ENCODE measurements around the gene EGR2. TPM values are rescaled to one million over a fixed set of nuclear protein-coding genes. Genes with fewer than 3 reads are reported as not detected.

EGR2 gene
- total RNA-seq, 1 donor from 2014 or later = 16.9 TPM

DNA sequence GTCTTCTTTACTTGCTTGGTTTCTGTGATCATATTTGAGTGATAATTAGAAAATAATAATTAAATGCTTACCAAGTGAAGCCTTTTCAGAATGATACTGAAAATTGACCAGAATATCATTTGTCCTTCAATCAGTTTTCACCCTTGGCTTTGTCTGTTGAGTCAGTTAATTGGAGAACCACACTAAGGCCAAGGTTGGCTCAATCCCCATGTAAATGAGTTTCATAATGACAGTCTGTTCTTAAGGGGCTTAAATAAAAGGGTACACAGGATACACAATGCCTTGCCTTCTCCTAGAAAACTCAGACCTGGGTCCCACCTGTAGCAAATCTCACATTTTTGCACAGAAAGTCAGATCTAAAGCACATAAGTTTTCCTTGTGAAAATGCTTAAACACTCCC, 31.3 kb upstream of the EGR2 start:
- H3K36me3 Mint-ChIP-seq = no peaks in the 10 kb centered on the region
- peaks cover 18% of the 10 kb centered on the region for H3K9me3 Mint-ChIP-seq
- H3K4me1 Mint-ChIP-seq = no peaks in the 10 kb centered on the region
- H3K4me3 Mint-ChIP-seq = no peak overlapping the region
- TF ChIP-seq, protein P1, sequence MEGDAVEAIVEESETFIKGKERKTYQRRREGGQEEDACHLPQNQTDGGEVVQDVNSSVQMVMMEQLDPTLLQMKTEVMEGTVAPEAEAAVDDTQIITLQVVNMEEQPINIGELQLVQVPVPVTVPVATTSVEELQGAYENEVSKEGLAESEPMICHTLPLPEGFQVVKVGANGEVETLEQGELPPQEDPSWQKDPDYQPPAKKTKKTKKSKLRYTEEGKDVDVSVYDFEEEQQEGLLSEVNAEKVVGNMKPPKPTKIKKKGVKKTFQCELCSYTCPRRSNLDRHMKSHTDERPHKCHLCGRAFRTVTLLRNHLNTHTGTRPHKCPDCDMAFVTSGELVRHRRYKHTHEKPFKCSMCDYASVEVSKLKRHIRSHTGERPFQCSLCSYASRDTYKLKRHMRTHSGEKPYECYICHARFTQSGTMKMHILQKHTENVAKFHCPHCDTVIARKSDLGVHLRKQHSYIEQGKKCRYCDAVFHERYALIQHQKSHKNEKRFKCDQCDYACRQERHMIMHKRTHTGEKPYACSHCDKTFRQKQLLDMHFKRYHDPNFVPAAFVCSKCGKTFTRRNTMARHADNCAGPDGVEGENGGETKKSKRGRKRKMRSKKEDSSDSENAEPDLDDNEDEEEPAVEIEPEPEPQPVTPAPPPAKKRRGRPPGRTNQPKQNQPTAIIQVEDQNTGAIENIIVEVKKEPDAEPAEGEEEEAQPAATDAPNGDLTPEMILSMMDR (IDR thresholded peaks at IDR 0.05; ENCODE audit: unreplicated experiment) = no peak
- no peak for DNase-seq (ENCODE audit: low spot score in 2 of 2, unreplicated experiment in 2 of 2)
- H3K27me3 Mint-ChIP-seq (ENCODE audit: low read depth) = peaks cover 50% of the 10 kb centered on the region
- H3K27ac Mint-ChIP-seq = no peak overlapping the region

DNA sequence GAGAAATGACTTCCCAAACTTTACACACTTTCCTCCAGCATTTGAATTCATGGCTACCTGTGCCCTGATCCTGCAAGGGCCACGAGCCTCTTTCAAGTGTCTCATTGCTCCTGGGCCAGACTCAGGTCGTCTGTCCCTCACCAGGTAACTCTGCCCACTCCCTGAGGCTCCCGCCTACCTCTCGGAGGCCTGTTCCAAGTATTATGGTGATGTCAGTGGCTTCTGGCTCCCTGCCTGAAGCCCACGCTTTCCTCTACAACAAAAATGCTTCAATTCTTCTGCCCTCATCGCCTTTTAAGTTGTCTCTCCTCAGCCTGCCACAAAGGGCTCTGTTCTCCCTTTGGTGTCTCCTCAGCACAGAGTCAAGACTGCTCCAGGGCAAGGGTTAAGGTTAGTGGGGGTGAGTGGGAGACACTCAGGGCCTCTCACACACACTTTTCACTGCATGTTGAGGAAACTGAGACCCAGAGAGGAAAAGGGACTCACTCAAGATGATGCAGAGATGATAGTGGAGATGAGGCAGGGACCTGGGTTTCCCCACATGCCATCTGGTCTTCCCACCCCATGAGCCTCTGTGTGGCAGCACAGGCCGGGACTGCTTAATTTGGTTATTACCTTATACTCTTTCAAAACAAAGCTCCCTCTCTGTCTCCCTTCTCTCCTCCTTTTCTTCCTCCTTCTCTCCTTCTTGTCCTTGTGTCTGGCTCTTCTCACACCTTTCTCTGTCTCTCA, 28.3 kb upstream of the EGR2 start:
- TF ChIP-seq, protein P1 (IDR thresholded peaks at IDR 0.05; ENCODE audit: unreplicated experiment) = no peak
- Mint-ChIP-seq H3K4me1 (no peaks in the 10 kb centered on the region), H3K9me3 (peaks cover 18% of the 10 kb centered on the region), H3K27me3 (ENCODE audit: low read depth) (peaks cover 62% of the 10 kb centered on the region), H3K27ac (no peak overlapping the region), H3K4me3 (no peak overlapping the region), H3K36me3 (no peaks in the 10 kb centered on the region)
- no peak for DNase-seq (ENCODE audit: low spot score in 2 of 2, unreplicated experiment in 2 of 2)

DNA sequence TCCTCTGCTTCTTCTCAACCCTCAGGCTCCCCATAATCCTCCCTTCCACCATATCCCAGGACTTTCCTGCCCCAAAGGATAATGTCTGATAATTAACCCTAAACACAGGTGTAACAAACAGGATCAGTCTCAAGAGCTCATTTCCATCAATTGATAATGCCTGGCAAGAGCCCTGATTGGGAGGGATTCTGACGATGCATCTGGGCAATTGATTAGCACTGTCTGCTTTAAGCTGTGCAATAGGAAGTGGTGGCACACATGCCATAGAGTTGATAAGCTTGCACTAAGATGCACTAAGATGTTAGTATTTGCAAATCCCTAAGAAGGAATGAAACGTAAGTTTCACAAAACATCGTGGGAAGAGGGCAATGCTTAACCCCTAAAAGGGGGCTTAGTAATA, 27.4 kb upstream of the EGR2 start:
- peaks cover 64% of the 10 kb centered on the region for H3K27me3 Mint-ChIP-seq (ENCODE audit: low read depth)
- TF ChIP-seq, protein P1 (IDR thresholded peaks at IDR 0.05; ENCODE audit: unreplicated experiment) = no peak
- H3K9me3 Mint-ChIP-seq = peaks cover 17% of the 10 kb centered on the region
- H3K27ac Mint-ChIP-seq = no peak overlapping the region
- H3K4me3 Mint-ChIP-seq = no peak overlapping the region
- H3K4me1 Mint-ChIP-seq = no peaks in the 10 kb centered on the region
- no peaks in the 10 kb centered on the region for H3K36me3 Mint-ChIP-seq
- no peak for DNase-seq (ENCODE audit: low spot score in 2 of 2, unreplicated experiment in 2 of 2)

DNA sequence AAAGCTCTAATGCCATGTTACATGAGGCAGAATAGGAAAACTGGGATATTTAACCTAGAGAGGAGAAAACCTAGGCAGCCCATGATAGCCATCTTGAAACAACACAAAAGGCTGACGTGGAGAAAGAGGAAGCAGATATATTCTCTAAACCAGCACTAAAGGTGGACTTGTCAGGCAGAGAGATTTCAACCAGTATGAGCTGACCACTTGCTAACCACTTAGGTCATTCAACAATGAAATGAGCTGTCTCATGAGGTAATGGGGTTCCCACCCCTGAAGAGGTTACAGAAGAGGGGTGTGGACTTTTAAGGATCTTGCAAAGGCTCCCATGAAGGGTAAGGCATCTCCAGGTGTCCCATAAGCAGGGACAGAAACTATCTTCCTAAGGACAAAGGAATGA, 26.8 kb upstream of the EGR2 start:
- Mint-ChIP-seq H3K9me3 (peaks cover 14% of the 10 kb centered on the region), H3K27ac (no peak overlapping the region), H3K4me1 (no peaks in the 10 kb centered on the region), H3K27me3 (ENCODE audit: low read depth) (peaks cover 63% of the 10 kb centered on the region), H3K36me3 (no peaks in the 10 kb centered on the region), H3K4me3 (no peak overlapping the region)
- no peak for DNase-seq (ENCODE audit: low spot score in 2 of 2, unreplicated experiment in 2 of 2)
- TF ChIP-seq, protein P1 (IDR thresholded peaks at IDR 0.05; ENCODE audit: unreplicated experiment) = no peak

DNA sequence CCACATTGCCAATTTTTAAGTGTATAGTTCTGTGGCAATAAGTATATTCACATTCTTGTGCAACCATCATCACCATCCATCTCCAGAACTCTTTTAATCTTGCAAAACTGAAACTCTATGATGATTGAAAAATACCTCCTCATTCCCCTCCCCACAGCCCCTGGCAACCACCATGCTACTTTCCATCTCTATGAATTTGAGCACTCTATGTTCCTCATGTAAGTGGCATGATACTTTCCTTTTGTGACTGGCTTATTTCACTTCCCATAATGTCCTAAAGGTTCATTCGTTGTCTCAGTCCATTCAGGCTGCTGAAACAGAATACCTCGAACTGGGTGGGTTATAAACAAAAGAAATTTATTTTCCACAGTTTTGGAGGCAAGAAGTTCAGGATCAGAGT, 23.4 kb upstream of the EGR2 start:
- Mint-ChIP-seq H3K27ac (no peak overlapping the region), H3K4me1 (no peaks in the 10 kb centered on the region), H3K9me3 (no peaks in the 10 kb centered on the region), H3K36me3 (no peaks in the 10 kb centered on the region), H3K4me3 (no peak overlapping the region), H3K27me3 (ENCODE audit: low read depth) (peaks cover 61% of the 10 kb centered on the region)
- no peak for DNase-seq (ENCODE audit: low spot score in 2 of 2, unreplicated experiment in 2 of 2)
- TF ChIP-seq, protein P1 (IDR thresholded peaks at IDR 0.05; ENCODE audit: unreplicated experiment) = no peak
